ENCODE data around the gene SLC25A22.
A peak's percentile ranks its signal among the peaks of the same experiment; 100 is the strongest.

The SLC25A22 gene

GRCh38 chr11:815675-816432 is 17.8 kb upstream of the SLC25A22 start:
- no peak for TF ChIP-seq CTCF (IDR thresholded peaks at IDR 0.05; ENCODE audit: insufficient read depth, low read depth, low read length, missing control alignments)
- no peak for DNase-seq (ENCODE audit: low read depth)
- no peak overlapping the region for H3K4me3 ChIP-seq (ENCODE audit: low read depth, low read length)

GRCh38 chr11:813456-814096 is 15.5 kb upstream of the SLC25A22 start:
- no peak for TF ChIP-seq CTCF (IDR thresholded peaks at IDR 0.05; ENCODE audit: insufficient read depth, low read depth, low read length, missing control alignments)
- no peak for DNase-seq (ENCODE audit: low read depth)
- no peak overlapping the region for H3K4me3 ChIP-seq (ENCODE audit: low read depth, low read length)

GRCh38 chr11:813072-813455 is 15.0 kb upstream of the SLC25A22 start:
- H3K4me3 ChIP-seq (ENCODE audit: low read depth, low read length): no peak overlapping the region
- TF ChIP-seq CTCF (IDR thresholded peaks at IDR 0.05; ENCODE audit: insufficient read depth, low read depth, low read length, missing control alignments): no peak

GRCh38 chr11:812390-812789 is 14.3 kb upstream of the SLC25A22 start:
- no peak for TF ChIP-seq CTCF (IDR thresholded peaks at IDR 0.05; ENCODE audit: insufficient read depth, low read depth, low read length, missing control alignments)
- no peak for DNase-seq (ENCODE audit: low read depth)
- H3K4me3 ChIP-seq (ENCODE audit: low read depth, low read length): no peak overlapping the region

More at GRCh38 chr11:813072-813455, 15.0 kb upstream of the SLC25A22 start:
- DNase-seq (ENCODE audit: low read depth): no peak

GRCh38 chr11:811446-812245 is 13.6 kb upstream of the SLC25A22 start:
- H3K4me3 ChIP-seq (ENCODE audit: low read depth, low read length): peak overlapping the region; percentile 72
- TF ChIP-seq CTCF (IDR thresholded peaks at IDR 0.05; ENCODE audit: insufficient read depth, low read depth, low read length, missing control alignments): no peak
- DNase-seq (ENCODE audit: low read depth): no peak

GRCh38 chr11:810040-810567 is 12.0 kb upstream of the SLC25A22 start:
- peak overlapping the region; percentile 72 for H3K4me3 ChIP-seq (ENCODE audit: low read depth, low read length)
- peak; percentile 46 for DNase-seq (ENCODE audit: low read depth)
- TF ChIP-seq CTCF (IDR thresholded peaks at IDR 0.05; ENCODE audit: insufficient read depth, low read depth, low read length, missing control alignments): no peak
